Skin of body (tissue), 2 donors: ENCODE results near the gene MAL. TPM values are rescaled to one million over a fixed set of nuclear protein-coding genes. Genes with fewer than 3 reads are reported as not detected.

Experiments used
- DNase-seq: peaks from one replicate; lab custom pipeline; 2025; lab: John Stamatoyannopoulos, UW
- total RNA-seq: library from RNA; depleted of rRNA; stranded (reverse); fragments of >200 nt; gene quantifications from one replicate; pipeline ENCODE4 v1.2.3, GENCODE V29; 2014

The MAL gene
- total RNA-seq, 1 donor from 2014 or later, result 2.4 TPM

GRCh38 chr2:95047629-95048510, 22.4 kb downstream of the MAL start:
- no peak for DNase-seq

GRCh38 chr2:95048825-95049682, 23.5 kb downstream of the MAL start:
- no peak for DNase-seq

GRCh38 chr2:95049683-95049955, 24.1 kb downstream of the MAL start:
- DNase-seq, result no peak

GRCh38 chr2:95049961-95050360, 24.5 kb downstream of the MAL start:
- no peak for DNase-seq

- DNase-seq, result no peak
Observed at GRCh38 chr2:95050385-95051300, 25.1 kb downstream of the MAL start.

- DNase-seq, result no peak
Observed at GRCh38 chr2:95051626-95052025, 26.1 kb downstream of the MAL start.

- DNase-seq, result no peak
Observed at GRCh38 chr2:95052307-95052706, 26.8 kb downstream of the MAL start.

- DNase-seq, result no peak
Observed at GRCh38 chr2:95052804-95053479, 27.4 kb downstream of the MAL start.

GRCh38 chr2:95053543-95053942, 28.0 kb downstream of the MAL start:
- no peak for DNase-seq

- DNase-seq, result no peak
Observed at GRCh38 chr2:95054016-95054415, 28.5 kb downstream of the MAL start.

- DNase-seq, result no peak
Observed at GRCh38 chr2:95055262-95055661, 29.8 kb downstream of the MAL start.

GRCh38 chr2:95056044-95056443, 30.5 kb downstream of the MAL start:
- DNase-seq, result no peak

- no peak for DNase-seq
Observed at GRCh38 chr2:95056461-95057459, 31.3 kb downstream of the MAL start.

GRCh38 chr2:95057535-95058370, 32.2 kb downstream of the MAL start:
- DNase-seq, result no peak

- DNase-seq, result no peak
Observed at GRCh38 chr2:95058466-95058988, 33.0 kb downstream of the MAL start.

- DNase-seq, result no peak
Observed at GRCh38 chr2:95058989-95059641, 33.6 kb downstream of the MAL start.

- DNase-seq, result no peak
Observed at GRCh38 chr2:95059656-95060370, 34.3 kb downstream of the MAL start.
